Measurements from ENCODE around the gene SLC2A4.

- TF ChIP-seq, protein P1, sequence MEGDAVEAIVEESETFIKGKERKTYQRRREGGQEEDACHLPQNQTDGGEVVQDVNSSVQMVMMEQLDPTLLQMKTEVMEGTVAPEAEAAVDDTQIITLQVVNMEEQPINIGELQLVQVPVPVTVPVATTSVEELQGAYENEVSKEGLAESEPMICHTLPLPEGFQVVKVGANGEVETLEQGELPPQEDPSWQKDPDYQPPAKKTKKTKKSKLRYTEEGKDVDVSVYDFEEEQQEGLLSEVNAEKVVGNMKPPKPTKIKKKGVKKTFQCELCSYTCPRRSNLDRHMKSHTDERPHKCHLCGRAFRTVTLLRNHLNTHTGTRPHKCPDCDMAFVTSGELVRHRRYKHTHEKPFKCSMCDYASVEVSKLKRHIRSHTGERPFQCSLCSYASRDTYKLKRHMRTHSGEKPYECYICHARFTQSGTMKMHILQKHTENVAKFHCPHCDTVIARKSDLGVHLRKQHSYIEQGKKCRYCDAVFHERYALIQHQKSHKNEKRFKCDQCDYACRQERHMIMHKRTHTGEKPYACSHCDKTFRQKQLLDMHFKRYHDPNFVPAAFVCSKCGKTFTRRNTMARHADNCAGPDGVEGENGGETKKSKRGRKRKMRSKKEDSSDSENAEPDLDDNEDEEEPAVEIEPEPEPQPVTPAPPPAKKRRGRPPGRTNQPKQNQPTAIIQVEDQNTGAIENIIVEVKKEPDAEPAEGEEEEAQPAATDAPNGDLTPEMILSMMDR (conservative IDR thresholded peaks at IDR 0.05) = no peak
- TF ChIP-seq ZFX (IDR thresholded peaks at IDR 0.05) = no peak
Observed at GRCh38 chr17:7313890-7314718, 32.6 kb downstream of the SLC2A4 start.
